Kidney (tissue), 22 donors: ENCODE results near the gene VMO1. TPM values are rescaled to one million over a fixed set of nuclear protein-coding genes. Genes with fewer than 3 reads are reported as not detected.

Experiments
- DNase-seq, 5 donors: peaks; one replicate each; pipeline ENCODE4 v3.0.0-alpha.2; 2013 to 2020
- FAIRE-seq: peaks from 2 replicates; lab custom pipeline; 2012; peaks lifted over from hg19 to GRCh38; lab: Jason Lieb, UNC
- H3K27ac ChIP-seq, 2 donors: one replicate each; pipeline ENCODE4 v1.7.0; 2013; ENCODE audit warnings: low read depth in 2 of 2, low read length in 2 of 2, inconsistent platforms in 1 of 2
- H3K27me3 ChIP-seq: one replicate; pipeline ENCODE4 v1.7.1; 2013; ENCODE audit warnings: low read length, inconsistent platforms; ENCODE audit not compliant: control insufficient read depth, insufficient read depth
- H3K36me3 ChIP-seq, 3 donors: one replicate each; pipeline versions ENCODE4 v1.7.0 to v1.7.1; 2013; ENCODE audit warnings: low read length in 3 of 3, control low read depth in 1 of 3, inconsistent platforms in 1 of 3; ENCODE audit not compliant: insufficient read depth in 3 of 3, control insufficient read depth in 2 of 3
- H3K4me1 ChIP-seq, 3 donors: one replicate each; pipeline versions ENCODE4 v1.7.0 to v1.7.1; 2013; ENCODE audit warnings: low read length in 3 of 3, inconsistent platforms in 1 of 3, low read depth in 1 of 3; ENCODE audit not compliant: control insufficient read depth in 2 of 3, insufficient read depth in 2 of 3
- H3K4me3 ChIP-seq, 3 donors: one replicate each; pipeline versions ENCODE4 v1.7.0 to v1.8.1; 2013; ENCODE audit warnings: low read length in 3 of 3, control low read depth in 1 of 3, inconsistent platforms in 1 of 3
- H3K9ac ChIP-seq, 3 donors: one replicate each; pipeline versions ENCODE4 v1.7.0 to v1.7.1; 2013; ENCODE audit warnings: low read length in 3 of 3, control low read depth in 1 of 3, inconsistent platforms in 1 of 3
- H3K9me3 ChIP-seq, 3 donors: one replicate each; pipeline versions ENCODE4 v1.7.0 to v1.7.1; 2013; ENCODE audit warnings: low read length in 3 of 3, control low read depth in 1 of 3, inconsistent platforms in 1 of 3; ENCODE audit not compliant: control insufficient read depth in 2 of 3, insufficient read depth in 1 of 3
- CTCF ChIP-seq: IDR thresholded peaks from 3 replicates; pipeline ENCODE4 v1.5.1; 2012; ENCODE audit warnings: mild to moderate bottlenecking, moderate library complexity, borderline replicate concordance; ENCODE audit not compliant: insufficient read depth; ENCODE audit errors: extremely low read depth
- intact Hi-C: fragments of 100-400 bp; cut with DNase I; formaldehyde crosslinking; loops from one replicate; pipeline ENCODE4 v1.11.1; 2022
- long read RNA-seq, 10 donors: library from polyadenylated mRNA in 1 of 10; unstranded in 1 of 10; transcript quantifications; one replicate each; pipeline ENCODE4 v2.0.0 and lab custom pipeline, GENCODE V29; 2021 to 2026
- polyA plus RNA-seq: library from polyadenylated mRNA; stranded (reverse); fragments of 350-450 nt; fragmentation: Illumina TruSeq; extraction: RNeasy Lipid Tissue Mini Kit (QIAGEN cat#74804); gene quantifications from one replicate; pipeline ENCODE4 v1.2.3, GENCODE V29; 2014; ENCODE audit warnings: low read depth, low replicate concordance; ENCODE audit not compliant: insufficient read depth
- total RNA-seq: library from RNA; stranded (reverse); fragmentation: NEBNext Ultra II Directional; extraction: Animal tissue kit (Norgen Biotek cat#: 25700); gene quantifications from one replicate; pipeline ENCODE4 v1.2.1, GENCODE V29; 2021
- donor health status: control.
- donor health status: control.
- donor health status: control.
- donor health status: control.
- donor health status: control.
- donor health status: DM: yes; HTN: yes; CAD: no.
- donor health status: Normal renal cell carcinoma (clear cell type).

The VMO1 gene
- total RNA-seq = 3.0 TPM
- polyA plus RNA-seq = 2.5 TPM
- long read RNA-seq, donor 1, partial matches to known transcripts = 12 of 22 reads
- long read RNA-seq, donor 1, other reads (novel, unspliced or antisense) = 10 of 22 reads
- long read RNA-seq, donor 2 = 0 reads
- long read RNA-seq, donor 3, partial matches to known transcripts = 17 of 39 reads
- long read RNA-seq, donor 3, other reads (novel, unspliced or antisense) = 22 of 39 reads
- long read RNA-seq, donor 4, partial matches to known transcripts = 0 of 1 reads
- long read RNA-seq, donor 4, other reads (novel, unspliced or antisense) = 0 of 1 reads
- long read RNA-seq, donor 5 = 0 reads
- long read RNA-seq, donor 6, partial matches to known transcripts = 28 of 47 reads
- long read RNA-seq, donor 6, other reads (novel, unspliced or antisense) = 18 of 47 reads
- long read RNA-seq, donor 7, partial matches to known transcripts = 0 of 2 reads
- long read RNA-seq, donor 7, other reads (novel, unspliced or antisense) = 0 of 2 reads
- long read RNA-seq, donor 8 = 0 reads
- long read RNA-seq, donor 9 = 0 reads
- long read RNA-seq, donor 10, partial matches to known transcripts = 17 of 17 reads
- long read RNA-seq, donor 10, other reads (novel, unspliced or antisense) = 0 of 17 reads

- no peak for FAIRE-seq
- no peaks in the 10 kb centered on the region for H3K36me3 ChIP-seq
- peaks cover 24% of the 10 kb centered on the region for H3K27me3 ChIP-seq
- intact Hi-C loops = loop anchor here (5.0 kb wide), 1 partner anchor 96 kb away; no protein-coding TSS in a partner anchor
- H3K27ac ChIP-seq = no peak within 1 kb of the TSS
- peaks cover 0 to 25% (median 12%) of the 10 kb centered on the region in 3 donors for H3K4me1 ChIP-seq
- peak within 1 kb of the TSS in 1 of 3 donors; percentile 51 for H3K9ac ChIP-seq
- no peaks in the 10 kb centered on the region for H3K9me3 ChIP-seq
- H3K4me3 ChIP-seq = peak within 1 kb of the TSS in 2 of 3 donors; percentile 4 to 47
- no peak for TF ChIP-seq CTCF
- peak; percentile 55 to 84 (median 63) for DNase-seq
Measured at GRCh38 chr17:4786106-4786511, at the start of gene VMO1. TSS of gene VMO1 (minus strand) at chr17:4786364. CDS start at chr17:4786352, 12 bp downstream.

- Histone ChIP-seq H3K4me3 (peak overlapping the region; percentile 63 to 89 (median 84)), H3K9me3 (no peaks in the 10 kb centered on the region), H3K27me3 (no peaks in the 10 kb centered on the region), H3K9ac (peak overlapping the region in 1 of 3 donors; percentile 81), H3K4me1 (peaks cover 3 to 28% (median 6%) of the 10 kb centered on the region in 3 donors), H3K36me3 (no peaks in the 10 kb centered on the region), H3K27ac (peak overlapping the region; percentile 13 to 92)
- intact Hi-C loops = no loop called here
- no peak for FAIRE-seq
- TF ChIP-seq CTCF = no peak
- peak in 1 of 5 donors; percentile 54 for DNase-seq
Measured at GRCh38 chr17:4834681-4835020, 48.5 kb upstream of the VMO1 start.

- Histone ChIP-seq H3K27me3 (no peaks in the 10 kb centered on the region), H3K4me1 (peaks cover under 1 to 27% (median 3%) of the 10 kb centered on the region in 3 donors), H3K9me3 (no peaks in the 10 kb centered on the region), H3K27ac (peak overlapping the region; percentile 86 to 92), H3K36me3 (no peaks in the 10 kb centered on the region), H3K9ac (peak overlapping the region in 2 of 3 donors; percentile 63 to 81), H3K4me3 (peak overlapping the region; percentile 63 to 89 (median 84))
- no peak for FAIRE-seq
- TF ChIP-seq CTCF = no peak
- intact Hi-C loops = no loop called here
- peak; percentile 71 to 93 (median 77) for DNase-seq
Measured at GRCh38 chr17:4833941-4834680, 47.9 kb upstream of the VMO1 start.
